HG03280 (cell line): Measurements from ENCODE around the gene PAOX.
"Not testable (repeated sequence)": the region's sequence is repeated elsewhere in the genome, so short reads cannot be mapped to it uniquely, and the experiment has no call there.

Experiments
- ATAC-seq: cut with Tn5 transposase; IDR thresholded peaks from one replicate; pipeline ENCODE4 v1.9.1; 2021; ENCODE audit warnings: mild to moderate bottlenecking, moderate library complexity; ENCODE audit not compliant: unreplicated experiment

Gene PAOX

DNA sequence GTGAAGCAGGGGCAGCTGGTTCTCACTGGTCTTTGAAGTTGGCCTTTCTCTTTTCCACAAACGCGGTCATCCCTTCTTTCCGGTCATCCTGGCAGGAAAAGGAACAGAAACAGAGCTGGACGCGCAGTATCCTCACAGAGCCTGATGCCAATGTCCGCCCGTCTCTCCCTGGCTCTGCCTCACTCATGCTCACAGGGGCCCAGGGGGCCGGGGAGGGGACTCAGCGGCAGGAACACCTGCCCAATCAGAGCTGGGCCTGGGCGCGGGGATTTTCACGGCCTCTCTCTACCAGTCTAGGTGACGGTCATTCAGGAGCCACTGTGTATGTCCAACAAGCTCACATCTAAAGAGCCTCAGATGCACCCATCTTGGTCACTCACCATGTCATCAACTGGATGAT lies 16.2 kb upstream of the PAOX start:
- ATAC-seq: no peak

DNA sequence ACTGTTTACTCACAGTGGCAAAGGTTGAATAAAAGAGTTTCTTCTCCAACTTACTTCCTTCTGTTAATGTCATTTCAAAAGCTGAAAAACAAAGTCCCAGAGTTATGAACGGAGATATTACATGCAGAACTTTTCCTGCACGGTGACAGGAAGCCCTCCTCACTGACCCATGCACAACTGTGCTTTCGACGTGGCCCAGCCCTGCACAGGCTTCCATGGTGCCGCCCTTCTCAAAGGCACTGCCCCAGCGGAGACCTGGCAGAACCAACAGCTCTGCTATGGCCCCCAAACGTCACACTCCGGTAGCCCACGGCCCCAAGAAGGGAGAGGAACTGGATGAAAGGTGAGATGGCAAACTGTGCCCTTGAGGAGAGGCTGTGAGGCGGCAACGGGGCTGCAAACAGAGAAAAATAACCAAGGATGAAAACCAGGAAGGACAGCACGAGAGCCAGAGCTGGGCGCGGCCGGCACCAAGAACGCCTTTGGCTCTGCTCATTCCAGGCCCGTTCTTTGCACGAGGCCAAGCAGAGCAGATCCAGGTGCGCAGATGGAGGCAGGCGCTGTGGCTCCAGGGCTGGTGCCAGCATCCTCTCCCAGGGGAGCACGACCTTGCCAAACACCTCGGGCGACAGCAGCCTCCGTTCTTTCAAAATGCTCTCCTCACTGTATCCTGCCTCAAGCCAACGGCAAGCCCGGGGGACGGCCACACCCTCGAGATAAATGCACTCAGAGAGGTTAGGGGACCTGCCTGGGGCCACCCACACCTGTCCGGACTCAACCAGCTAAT lies 14.2 kb upstream of the PAOX start:
- ATAC-seq: no peak

DNA sequence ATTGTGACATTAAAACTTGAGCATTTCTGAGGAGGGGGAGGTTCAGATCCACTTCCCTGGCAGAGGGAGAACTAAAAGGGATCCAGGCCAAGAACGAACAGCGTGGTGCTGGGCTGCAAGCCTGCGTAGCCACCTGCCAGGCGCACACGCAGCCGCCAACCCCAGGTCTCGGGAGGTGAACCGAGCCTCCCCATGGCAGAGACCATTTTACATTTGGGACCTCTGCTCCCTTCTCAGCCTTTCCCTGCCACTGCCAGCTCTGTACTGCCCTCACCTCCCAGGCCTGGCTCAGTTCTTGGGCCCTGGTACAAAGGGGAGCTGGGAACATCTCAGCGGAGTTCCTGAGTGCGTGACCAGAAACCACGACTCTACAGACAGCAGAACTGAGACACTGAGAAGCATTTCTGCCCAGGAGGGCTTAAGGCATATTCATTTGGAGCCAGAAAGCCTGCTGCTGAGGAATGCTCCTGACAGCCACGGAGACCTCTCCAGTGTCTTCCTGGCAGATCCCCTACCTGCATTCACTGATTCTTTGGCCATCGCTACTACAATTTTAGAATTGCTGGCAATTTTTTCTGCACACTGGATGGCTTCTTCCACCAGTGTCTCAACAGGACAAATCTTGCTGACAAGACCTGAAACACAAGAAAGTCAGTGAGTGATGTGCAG lies 13.5 kb upstream of the PAOX start:
- ATAC-seq: no peak

DNA sequence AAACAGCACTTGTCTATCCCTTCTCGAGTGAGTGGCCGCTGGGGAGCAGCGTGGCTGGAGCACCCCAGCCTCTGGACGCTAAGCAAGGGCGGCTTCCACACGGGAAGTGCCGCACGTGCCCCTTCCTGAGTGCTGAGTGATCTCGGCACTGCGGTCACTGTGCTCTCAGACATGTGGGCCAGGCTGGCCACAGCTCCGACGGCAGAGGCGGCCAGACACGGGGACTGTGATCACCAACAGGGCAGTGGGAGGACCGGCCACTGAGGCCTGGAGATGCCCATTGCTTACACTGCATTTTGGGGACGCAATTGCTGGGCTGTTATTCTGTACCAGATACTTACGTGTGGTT lies 13.0 kb upstream of the PAOX start:
- no peak for ATAC-seq

DNA sequence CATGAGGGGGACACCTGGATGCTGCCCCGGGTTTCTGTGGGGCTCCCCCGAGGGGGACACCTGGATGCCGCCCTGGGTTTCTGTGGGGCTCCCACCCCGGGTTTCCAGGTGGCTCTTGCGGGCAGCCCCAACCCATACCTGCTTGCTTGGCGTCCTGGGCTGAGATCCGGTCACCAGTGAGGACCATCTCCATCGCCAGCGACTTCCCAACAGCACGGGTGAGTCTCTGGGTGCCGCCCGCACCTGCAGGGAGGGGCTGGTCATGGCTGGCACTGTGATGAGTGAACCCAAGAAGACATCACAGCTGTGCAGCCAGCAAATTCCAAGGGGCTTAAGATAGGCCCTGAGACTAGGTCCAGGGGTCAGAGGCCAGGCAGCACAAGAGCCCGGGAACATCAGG lies 12.3 kb upstream of the PAOX start:
- no peak for ATAC-seq

DNA sequence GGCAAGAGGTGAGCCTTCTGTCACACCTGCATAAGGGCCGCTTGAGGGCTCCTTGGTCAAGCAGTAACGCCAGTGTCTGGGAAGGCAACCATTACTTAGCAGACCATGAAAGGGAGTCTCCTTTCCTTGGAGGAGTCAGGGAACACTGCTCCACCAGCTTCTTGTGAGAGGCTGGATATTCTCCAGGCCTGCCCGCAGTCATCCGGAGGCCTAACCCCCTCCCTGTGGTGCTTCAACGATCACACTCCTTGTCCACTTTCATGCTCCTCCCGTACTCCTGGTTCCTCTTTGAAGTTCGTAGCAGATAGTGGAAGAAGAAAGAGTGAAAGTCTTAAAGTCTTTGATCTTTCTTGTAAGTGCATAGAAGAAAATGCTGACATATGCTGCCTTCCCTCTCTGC lies 11.6 kb upstream of the PAOX start:
- not testable (repeated sequence) for ATAC-seq

DNA sequence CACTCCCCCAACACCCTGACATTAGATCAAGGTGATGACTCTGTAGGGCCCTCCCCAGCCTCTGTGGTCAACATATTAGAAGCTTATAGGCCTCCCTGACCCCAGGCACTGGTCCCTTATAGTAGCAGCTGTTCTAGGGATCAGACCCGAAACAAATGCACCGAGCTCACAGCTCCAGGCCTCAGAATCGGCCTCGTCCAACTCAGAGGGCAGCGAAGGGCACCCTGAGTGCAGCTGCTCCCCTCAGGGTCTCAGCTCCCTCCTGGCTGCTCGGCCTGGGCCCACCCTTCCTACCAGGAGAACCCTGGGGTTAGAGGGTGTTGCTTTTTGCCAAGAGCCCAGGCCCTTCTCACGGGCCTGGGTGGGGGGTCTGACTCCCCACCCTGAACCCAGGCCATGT lies 10.9 kb upstream of the PAOX start:
- no peak for ATAC-seq

DNA sequence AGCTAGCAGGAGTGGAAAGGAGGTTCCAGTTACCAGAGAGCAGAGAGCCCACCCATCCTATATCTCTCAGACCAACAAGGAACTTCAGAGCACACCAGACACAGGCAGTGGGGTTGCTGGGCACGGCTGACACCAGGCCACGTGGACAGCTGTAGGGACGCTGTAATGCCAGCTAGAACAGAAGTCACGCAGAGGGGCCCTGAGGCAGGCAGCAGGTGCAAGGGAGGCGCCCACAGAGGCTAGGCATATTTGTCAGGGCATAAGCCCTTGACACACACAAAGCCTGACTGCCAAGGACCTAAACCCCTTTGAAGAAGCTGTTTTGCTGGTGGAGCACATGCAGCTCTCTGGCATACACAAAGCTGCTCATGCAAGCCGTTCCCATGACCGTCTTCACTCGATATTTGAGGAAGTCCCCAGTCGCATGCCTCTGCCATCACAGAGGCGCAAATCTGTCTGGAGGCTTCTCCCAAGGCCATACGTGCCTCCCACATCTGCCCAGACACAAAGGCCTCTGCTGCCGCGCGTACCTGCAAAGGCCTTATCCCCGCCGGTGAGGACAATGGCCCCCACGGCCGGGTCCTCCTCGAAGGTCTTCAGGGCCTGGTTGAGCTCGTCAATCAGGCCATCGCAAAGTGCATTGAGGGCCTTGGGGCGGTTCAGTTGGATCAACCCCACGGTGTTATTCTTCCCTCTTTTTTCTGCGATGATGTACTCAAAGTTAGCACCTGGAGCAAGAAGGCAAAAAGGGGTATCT lies 8.9 kb upstream of the PAOX start:
- no peak for ATAC-seq

DNA sequence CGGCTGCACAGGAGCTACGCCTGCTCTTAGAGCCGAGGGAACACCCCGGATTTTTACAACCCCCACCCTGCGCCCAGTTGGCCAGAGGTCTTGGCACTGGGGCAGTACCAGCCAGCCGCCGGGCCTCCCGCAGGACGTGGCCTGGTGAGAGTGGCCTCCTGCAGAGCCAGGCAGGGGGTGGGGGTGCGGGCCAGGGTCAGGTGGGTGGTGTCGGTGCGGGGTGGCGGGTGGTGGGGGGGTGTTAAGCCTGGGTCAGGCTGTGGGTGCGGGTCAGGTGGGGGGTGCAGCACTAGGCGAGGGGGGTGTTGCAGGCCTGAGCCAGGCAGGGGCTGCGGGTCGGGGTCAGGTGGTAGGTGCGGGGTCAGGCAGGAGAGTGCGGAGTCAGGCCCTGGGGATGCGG lies 6.6 kb upstream of the PAOX start:
- no peak for ATAC-seq

DNA sequence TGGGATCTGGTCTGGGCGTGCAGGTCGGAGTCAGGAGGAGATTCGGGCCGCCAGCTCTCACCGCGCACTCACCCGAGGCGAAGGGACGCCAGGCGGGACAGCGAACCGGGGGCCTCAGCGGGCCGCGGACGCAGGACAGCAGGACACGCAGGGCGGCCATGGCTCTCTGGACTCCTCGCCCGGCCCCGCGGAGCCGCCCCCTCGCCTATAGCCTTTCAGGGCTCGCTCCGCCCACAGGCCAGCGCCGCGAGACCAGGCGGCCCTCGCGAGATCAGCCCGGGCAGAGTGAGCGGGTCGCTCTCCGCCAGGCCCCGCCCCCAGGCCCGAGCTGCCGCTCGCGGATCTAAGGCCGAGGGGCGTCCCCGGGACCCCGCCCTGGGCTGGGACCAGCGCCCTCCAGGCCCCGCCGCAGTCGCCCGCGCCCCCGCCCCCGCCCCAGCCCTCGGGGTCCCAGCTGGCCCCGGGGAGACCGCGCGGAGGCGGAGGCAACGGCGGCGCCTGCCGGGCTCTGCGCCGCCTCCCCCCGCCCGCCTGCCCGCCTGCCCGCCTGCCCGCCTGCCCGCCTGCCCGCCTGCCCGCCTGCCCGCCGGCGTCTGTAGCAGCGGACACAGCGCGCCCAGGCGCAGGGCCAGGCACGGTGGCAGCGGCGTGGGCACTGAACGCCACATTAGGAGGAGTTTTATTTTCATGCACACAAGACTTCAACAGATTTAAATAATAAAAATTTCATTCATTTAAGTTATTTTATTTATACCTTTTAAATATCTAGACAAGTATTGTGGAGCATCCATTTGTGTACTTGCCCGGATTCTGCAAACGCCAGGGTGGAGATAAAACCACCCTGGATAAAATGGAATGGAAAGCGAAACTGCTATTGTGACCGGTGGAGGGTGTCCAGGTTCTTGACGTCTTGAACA lies 5.6 kb upstream of the PAOX start, which contains the start of gene ECHS1:
TSS of gene ECHS1 (minus strand) at position 181 of the 917 bp plus-strand sequence. CDS start at position 160, 21 bp downstream.
- peak; percentile 97 for ATAC-seq

DNA sequence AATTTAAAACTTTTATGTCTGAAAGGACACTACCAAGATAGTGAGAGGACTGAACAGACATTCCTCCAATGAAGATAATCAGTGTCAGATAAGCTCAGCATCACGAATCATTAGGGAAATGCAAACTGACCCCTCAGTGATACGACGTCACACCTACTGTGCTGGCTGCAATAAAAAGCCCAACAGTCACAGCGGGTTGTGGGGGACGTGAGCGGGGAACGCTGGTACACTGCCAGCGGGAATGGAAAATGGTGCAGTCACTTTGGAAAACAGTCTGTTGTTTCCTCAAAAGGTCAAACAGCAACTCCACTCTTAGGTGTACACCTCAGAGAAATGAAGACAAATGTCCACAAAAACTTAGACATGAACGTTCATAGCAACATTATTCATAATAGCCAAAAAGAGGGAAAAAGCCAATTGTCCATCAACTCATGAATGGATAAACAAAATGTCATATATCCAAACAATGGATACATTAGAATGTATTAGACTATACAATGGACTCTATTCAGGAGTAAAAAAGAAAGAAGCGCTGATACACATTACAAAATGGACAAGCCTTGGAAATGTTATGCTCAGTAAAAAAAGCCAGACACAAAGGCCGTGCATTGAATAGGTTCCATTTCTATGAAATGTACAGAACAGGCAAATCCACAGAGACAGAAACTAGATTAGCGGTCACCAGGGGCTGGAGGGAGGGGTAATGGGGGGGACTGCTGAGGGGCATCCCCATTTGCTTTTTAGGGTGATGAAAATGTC lies 3.5 kb upstream of the PAOX start:
- ATAC-seq: no peak

DNA sequence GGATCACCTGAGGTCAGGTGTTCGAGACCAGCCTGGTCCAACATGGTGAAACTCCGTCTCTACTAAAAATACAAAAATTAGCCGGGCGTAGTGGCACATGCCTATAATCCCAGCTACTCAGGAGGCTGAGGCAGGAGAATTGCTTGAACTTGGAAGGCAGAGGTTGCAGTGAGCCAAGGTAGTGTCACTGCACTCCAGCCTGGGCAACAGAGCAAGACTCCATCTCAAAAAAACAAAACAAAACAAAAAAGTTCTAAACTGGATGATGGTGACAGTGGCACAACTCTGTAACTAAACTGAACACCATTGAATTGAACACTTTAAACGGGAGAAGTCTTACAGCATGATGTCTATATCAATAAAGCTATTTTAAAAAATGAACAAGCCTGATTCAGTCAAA lies 2.9 kb upstream of the PAOX start:
- not testable (repeated sequence) for ATAC-seq

DNA sequence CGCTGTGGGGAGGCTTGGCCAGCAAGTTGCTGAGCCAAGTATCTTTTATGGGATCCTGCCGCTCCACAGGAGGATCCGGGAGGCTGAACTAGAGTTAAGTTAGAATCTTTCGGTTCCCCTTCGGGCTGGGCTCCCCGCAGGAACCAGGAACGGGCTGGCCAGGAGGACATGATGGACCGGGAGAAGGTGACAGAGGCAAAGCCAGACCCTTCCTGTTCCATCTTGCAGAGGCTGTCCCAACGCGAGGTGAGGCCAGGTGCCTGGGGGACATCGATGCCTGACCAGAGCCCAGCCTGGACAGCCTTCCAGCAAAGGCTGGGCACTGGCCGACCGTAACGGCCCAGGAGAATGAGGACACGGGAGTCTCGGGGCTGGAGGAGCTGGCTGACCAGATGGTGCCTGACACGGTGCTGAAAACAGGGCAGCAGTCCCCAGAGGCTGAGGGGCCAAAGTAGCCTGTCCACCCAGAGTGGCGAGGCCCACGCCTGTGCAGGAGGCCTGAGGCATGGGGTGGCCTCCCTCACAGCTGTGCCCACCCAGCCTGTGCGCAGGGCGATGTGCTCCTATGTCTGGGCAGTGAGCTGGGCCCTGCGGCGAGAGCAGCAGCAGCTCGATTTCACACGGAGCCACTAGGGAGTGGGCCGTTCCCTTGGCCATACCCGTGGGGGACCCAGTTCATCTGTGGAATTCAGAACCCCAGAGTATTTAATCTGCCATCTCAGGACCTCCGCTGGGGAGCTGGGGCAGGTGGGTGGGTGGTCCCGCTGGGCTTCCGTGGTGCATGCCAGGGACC lies 1.8 kb upstream of the PAOX start:
- no peak for ATAC-seq

DNA sequence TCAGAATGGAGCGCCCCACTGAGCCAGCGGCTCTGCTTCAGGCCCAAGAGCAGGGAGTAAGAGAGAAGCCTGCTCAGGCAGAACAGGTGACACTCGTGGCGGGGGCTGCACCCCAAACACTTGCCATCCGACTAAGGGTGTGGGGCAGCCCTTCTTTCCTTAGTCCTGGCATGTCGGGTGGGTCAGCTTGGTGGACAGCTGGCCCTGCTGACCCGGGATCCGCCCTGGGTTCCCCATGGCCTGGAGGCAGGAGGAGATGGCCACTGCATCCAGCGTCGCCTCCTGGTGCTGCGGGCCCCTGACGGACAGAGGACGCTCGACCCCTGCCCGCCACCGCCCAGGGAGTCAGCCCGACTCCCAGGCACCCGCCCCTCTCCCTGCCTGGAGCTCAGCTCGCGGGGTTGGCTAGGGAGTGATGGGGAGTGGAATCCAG lies 1.2 kb upstream of the PAOX start:
- ATAC-seq: no peak

DNA sequence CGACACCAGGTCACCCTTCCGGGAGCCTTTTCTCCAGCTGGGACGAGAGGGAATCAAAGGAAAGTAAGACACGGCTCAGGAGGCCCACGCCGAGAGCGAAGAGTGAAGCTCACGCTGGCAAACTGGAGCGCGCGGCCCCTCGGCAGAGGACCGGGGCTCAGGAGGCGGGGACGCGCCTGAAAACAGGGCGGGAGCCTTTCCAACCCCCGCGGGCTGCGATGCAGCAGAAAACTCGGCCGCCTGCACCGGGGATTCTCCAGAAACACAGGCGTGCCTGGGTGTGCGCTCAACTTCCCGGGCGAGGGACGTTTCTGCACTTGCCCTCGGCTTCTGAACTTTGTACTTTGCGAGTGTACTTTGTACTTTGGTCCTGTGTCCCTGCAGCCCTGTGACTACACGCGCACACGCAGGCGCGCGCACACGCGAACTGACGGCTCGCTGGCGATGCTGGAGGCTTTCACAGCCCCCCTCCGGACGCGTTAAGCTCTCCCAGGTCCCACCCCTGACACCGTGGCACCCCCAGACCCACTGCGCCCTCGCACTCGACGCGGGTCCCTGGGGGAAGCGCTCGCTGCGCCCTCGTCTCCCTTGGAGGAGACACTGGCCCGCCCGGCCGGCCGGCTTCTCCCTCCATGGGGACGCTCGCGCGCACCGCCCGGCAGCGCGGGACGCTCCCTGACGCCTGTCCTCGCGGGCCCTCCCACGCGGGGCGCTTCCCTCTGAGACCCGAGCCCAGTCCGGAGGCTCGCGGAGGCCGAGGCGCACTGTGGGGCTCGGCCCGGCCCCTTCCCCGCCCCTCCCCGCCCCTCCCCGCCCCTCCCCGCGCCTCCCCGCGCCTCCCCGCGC lies 588 bp upstream of the PAOX start:
- ATAC-seq: peak; percentile 31

DNA sequence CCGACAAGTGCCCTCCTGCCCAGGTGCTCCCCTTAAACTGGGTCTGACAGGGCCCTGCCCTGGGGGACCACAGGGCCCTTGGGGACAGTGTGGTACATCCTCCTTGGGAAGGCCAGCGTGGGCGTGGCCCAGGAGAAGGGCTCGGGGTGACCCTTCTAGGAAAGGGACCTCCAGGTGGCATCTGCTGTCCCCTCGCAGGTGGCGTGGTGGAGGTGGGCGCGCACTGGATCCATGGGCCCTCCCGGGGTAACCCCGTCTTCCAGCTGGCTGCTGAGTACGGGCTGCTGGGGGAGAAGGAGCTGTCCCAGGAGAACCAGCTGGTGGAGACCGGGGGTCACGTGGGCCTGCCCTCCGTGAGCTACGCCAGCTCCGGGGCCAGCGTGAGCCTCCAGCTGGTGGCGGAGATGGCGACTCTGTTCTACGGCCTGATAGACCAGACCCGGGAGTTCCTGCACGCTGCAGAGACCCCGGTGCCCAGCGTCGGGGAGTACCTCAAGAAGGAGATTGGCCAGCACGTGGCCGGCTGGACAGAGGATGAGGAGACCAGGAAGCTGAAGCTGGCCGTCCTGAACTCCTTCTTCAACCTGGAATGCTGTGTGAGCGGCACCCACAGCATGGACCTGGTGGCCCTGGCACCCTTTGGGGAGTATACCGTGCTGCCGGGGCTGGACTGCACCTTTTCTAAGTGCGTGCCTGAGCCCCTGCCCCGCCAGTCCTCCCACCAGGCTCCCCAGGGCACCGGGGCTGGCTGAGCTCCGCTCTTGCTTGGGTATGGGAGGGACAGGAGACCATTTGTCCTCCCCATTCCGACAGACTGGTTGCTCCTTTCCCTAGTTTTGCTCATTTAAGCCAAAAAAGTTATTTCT lies 972 bp downstream of the PAOX start:
- no peak for ATAC-seq

DNA sequence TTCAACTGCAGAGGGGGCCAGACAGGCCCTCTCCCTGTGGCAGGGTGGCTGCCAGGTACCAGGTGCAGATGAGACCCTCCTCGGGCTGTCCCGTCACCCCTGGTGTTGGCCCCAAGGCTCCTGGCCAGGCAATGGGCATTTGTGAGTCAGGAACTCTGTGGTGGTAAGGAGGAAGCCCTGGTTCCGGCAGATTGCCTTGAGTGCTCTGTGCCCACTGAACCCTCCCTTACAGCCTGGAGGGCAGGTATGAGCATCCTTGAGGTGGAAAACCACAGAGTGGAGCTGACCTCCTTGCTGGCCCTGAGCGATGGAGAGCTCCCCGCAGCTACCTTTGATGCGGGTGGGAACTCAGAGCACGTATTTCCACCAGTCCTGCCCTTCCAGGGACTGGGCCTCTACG lies 2.0 kb downstream of the PAOX start:
- no peak for ATAC-seq
